Measurements from ENCODE around the gene LRRK2.

The LRRK2 gene

DNA sequence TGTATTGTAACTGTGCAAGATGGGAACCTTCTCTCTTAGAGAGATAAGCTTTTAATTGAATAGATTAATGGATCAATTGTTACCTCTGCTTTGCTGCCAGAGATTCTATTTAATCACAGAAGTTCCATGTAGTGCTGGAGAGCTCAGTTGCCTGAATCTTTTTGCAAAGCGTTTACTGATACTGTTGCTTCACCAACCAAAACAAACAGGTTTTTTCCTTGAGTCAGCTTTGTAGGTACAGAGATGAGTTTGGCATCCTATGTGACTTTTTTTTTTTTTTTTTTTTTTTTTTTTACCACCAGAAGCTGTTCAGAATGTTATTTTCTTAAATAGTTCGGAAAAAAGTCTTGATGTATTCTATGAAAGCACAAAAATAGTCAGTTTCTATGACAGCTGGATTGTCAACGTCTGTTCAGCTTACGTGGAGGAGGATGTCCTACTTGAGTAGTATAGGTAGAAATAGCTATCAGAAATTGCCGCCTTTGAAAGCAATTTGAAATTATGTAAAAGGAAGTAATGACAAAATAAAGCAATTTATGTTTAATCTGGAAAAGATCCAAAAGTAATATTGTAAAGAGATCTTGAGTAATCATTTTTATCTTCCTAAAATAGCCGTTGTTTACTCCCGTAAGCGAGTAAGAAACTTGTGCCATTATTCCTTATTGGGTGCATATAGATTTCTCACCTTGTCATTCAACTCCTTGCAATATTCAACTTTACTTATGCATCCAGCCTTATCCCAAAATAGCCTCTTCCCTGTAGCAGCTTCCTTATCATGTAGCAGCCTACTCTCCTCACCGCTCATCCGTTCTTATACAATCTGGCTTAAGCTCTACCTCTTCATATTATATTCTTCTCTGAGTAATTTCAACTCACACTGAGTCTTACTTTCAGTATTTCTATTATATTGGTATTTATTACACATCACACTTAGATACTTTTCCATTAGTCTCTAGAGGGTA, 5.2 kb downstream of the LRRK2 start:
- no peak for ATAC-seq
- no peak for TF ChIP-seq ZC3H10 (CRISPR knock-in tag; IDR thresholded peaks at IDR 0.05)
- TF ChIP-seq TCF4 (CRISPR knock-in tag; IDR thresholded peaks at IDR 0.05; ENCODE audit: borderline replicate concordance) = no peak
- TF ChIP-seq CSRNP3 (CRISPR knock-in tag; IDR thresholded peaks at IDR 0.05) = no peak
- TF ChIP-seq ZNF8 (CRISPR knock-in tag; IDR thresholded peaks at IDR 0.05) = no peak
- TF ChIP-seq GLIS3 (CRISPR knock-in tag; IDR thresholded peaks at IDR 0.05) = no peak
- TF ChIP-seq PPARA (CRISPR knock-in tag; IDR thresholded peaks at IDR 0.05; ENCODE audit: borderline replicate concordance) = no peak
- TF ChIP-seq, protein P1, sequence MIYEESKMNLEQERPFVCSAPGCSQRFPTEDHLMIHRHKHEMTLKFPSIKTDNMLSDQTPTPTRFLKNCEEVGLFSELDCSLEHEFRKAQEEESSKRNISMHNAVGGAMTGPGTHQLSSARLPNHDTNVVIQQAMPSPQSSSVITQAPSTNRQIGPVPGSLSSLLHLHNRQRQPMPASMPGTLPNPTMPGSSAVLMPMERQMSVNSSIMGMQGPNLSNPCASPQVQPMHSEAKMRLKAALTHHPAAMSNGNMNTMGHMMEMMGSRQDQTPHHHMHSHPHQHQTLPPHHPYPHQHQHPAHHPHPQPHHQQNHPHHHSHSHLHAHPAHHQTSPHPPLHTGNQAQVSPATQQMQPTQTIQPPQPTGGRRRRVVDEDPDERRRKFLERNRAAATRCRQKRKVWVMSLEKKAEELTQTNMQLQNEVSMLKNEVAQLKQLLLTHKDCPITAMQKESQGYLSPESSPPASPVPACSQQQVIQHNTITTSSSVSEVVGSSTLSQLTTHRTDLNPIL (CRISPR knock-in tag; IDR thresholded peaks at IDR 0.05; ENCODE audit: low read depth) = no peak
- TF ChIP-seq, protein P2, sequence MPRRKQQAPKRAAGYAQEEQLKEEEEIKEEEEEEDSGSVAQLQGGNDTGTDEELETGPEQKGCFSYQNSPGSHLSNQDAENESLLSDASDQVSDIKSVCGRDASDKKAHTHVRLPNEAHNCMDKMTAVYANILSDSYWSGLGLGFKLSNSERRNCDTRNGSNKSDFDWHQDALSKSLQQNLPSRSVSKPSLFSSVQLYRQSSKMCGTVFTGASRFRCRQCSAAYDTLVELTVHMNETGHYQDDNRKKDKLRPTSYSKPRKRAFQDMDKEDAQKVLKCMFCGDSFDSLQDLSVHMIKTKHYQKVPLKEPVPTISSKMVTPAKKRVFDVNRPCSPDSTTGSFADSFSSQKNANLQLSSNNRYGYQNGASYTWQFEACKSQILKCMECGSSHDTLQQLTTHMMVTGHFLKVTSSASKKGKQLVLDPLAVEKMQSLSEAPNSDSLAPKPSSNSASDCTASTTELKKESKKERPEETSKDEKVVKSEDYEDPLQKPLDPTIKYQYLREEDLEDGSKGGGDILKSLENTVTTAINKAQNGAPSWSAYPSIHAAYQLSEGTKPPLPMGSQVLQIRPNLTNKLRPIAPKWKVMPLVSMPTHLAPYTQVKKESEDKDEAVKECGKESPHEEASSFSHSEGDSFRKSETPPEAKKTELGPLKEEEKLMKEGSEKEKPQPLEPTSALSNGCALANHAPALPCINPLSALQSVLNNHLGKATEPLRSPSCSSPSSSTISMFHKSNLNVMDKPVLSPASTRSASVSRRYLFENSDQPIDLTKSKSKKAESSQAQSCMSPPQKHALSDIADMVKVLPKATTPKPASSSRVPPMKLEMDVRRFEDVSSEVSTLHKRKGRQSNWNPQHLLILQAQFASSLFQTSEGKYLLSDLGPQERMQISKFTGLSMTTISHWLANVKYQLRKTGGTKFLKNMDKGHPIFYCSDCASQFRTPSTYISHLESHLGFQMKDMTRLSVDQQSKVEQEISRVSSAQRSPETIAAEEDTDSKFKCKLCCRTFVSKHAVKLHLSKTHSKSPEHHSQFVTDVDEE (CRISPR knock-in tag; IDR thresholded peaks at IDR 0.05) = no peak

DNA sequence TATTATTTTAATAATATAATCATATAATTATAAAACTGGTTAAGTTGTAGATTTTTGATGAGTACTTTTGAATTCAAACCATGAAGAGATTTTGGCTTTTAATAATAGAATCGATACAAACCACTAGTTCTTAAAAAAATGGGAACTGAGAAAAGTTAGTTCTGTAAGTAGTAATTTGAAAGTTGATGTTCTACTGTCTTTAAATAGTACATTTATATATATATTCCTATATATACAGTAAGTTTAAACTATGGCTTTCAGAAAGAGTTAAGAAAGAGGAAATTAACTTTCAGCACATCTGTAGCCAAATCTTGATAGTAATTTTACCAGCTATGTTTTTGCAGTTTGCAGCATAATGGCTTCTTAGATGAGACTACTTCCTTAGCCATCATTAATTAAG, 7.8 kb downstream of the LRRK2 start:
- no peak for ATAC-seq
- TF ChIP-seq, protein P3, sequence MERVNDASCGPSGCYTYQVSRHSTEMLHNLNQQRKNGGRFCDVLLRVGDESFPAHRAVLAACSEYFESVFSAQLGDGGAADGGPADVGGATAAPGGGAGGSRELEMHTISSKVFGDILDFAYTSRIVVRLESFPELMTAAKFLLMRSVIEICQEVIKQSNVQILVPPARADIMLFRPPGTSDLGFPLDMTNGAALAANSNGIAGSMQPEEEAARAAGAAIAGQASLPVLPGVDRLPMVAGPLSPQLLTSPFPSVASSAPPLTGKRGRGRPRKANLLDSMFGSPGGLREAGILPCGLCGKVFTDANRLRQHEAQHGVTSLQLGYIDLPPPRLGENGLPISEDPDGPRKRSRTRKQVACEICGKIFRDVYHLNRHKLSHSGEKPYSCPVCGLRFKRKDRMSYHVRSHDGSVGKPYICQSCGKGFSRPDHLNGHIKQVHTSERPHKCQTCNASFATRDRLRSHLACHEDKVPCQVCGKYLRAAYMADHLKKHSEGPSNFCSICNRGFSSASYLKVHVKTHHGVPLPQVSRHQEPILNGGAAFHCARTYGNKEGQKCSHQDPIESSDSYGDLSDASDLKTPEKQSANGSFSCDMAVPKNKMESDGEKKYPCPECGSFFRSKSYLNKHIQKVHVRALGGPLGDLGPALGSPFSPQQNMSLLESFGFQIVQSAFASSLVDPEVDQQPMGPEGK (CRISPR knock-in tag; IDR thresholded peaks at IDR 0.05; ENCODE audit: borderline replicate concordance) = no peak
- TF ChIP-seq BACH2 (CRISPR knock-in tag; IDR thresholded peaks at IDR 0.05; ENCODE audit: borderline replicate concordance) (no peak), TCF4 (CRISPR knock-in tag; IDR thresholded peaks at IDR 0.05; ENCODE audit: borderline replicate concordance) (no peak), CSRNP3 (CRISPR knock-in tag; IDR thresholded peaks at IDR 0.05) (no peak), POU6F1 (CRISPR knock-in tag; IDR thresholded peaks at IDR 0.05; ENCODE audit: borderline replicate concordance, low read depth) (no peak), RARB (CRISPR knock-in tag; IDR thresholded peaks at IDR 0.05) (no peak), ZNF70 (CRISPR knock-in tag; IDR thresholded peaks at IDR 0.05) (no peak), ZC3H10 (CRISPR knock-in tag; IDR thresholded peaks at IDR 0.05) (no peak), ARNTL (CRISPR knock-in tag; IDR thresholded peaks at IDR 0.05; ENCODE audit: borderline replicate concordance, low read depth) (no peak), ZFP3 (CRISPR knock-in tag; IDR thresholded peaks at IDR 0.05) (no peak), TOX (CRISPR knock-in tag; IDR thresholded peaks at IDR 0.05; ENCODE audit: borderline replicate concordance) (no peak), ESRRG (CRISPR knock-in tag; IDR thresholded peaks at IDR 0.05) (no peak), PPARA (CRISPR knock-in tag; IDR thresholded peaks at IDR 0.05; ENCODE audit: borderline replicate concordance) (no peak), ISL1 (CRISPR knock-in tag; IDR thresholded peaks at IDR 0.05) (no peak), ZNF8 (CRISPR knock-in tag; IDR thresholded peaks at IDR 0.05) (no peak), ZNF565 (CRISPR knock-in tag; conservative IDR thresholded peaks at IDR 0.05; ENCODE audit: low read depth) (no peak), CSDC2 (CRISPR knock-in tag; IDR thresholded peaks at IDR 0.05) (no peak)
- TF ChIP-seq, protein P2 (CRISPR knock-in tag; IDR thresholded peaks at IDR 0.05) = no peak
